NCI-H1092 (cell line): ENCODE measurements around the gene PLEKHS1.
"Not testable (repeated sequence)": the region's sequence is repeated elsewhere in the genome, so short reads cannot be mapped to it uniquely, and the experiment has no call there.

Source experiments
- DNase-seq: peaks from one replicate; lab custom pipeline; 2025; lab: John Stamatoyannopoulos, UW

The PLEKHS1 gene

GRCh38 chr10:113801569-113801968 lies 50.1 kb downstream of the PLEKHS1 start:
- no peak for DNase-seq

- DNase-seq = no peak
Observed at GRCh38 chr10:113802997-113803396, 51.5 kb downstream of the PLEKHS1 start.

- no peak for DNase-seq
Observed at GRCh38 chr10:113806503-113806902, 55.0 kb downstream of the PLEKHS1 start.

- DNase-seq = no peak
Observed at GRCh38 chr10:113808168-113808567, 56.7 kb downstream of the PLEKHS1 start.

- DNase-seq = not testable (repeated sequence)
Observed at GRCh38 chr10:113814700-113815099, 63.2 kb downstream of the PLEKHS1 start.

GRCh38 chr10:113819989-113820388 lies 68.5 kb downstream of the PLEKHS1 start:
- no peak for DNase-seq

- DNase-seq = no peak
Observed at GRCh38 chr10:113820507-113820906, 69.0 kb downstream of the PLEKHS1 start.

- DNase-seq = not testable (repeated sequence)
Observed at GRCh38 chr10:113821306-113821705, 69.8 kb downstream of the PLEKHS1 start.

GRCh38 chr10:113822174-113822573 lies 70.7 kb downstream of the PLEKHS1 start:
- no peak for DNase-seq

GRCh38 chr10:113823389-113823788 lies 71.9 kb downstream of the PLEKHS1 start:
- no peak for DNase-seq

GRCh38 chr10:113825791-113826190 lies 74.3 kb downstream of the PLEKHS1 start:
- DNase-seq = no peak

- not testable (repeated sequence) for DNase-seq
Observed at GRCh38 chr10:113828567-113828966, 77.1 kb downstream of the PLEKHS1 start.
